ENCODE data around the gene IQCM.

The IQCM gene

GRCh38 chr4:149784018-149784417 is 31.6 kb downstream of the IQCM start:
- in situ Hi-C loops (cut with MboI; ENCODE audit: low sequenced_read_pairs), result no loop called here

- in situ Hi-C loops (cut with MboI; ENCODE audit: low sequenced_read_pairs), result no loop called here
These were observed 34.5 kb downstream of the IQCM start for GRCh38 chr4:149781150-149781549.

- in situ Hi-C loops (cut with MboI; ENCODE audit: low sequenced_read_pairs), result no loop called here
These were observed 47.2 kb downstream of the IQCM start for GRCh38 chr4:149768477-149768876.

GRCh38 chr4:149766135-149766534 is 49.5 kb downstream of the IQCM start:
- in situ Hi-C loops (cut with MboI; ENCODE audit: low sequenced_read_pairs), result no loop called here

GRCh38 chr4:149765630-149766029 is 50.0 kb downstream of the IQCM start:
- in situ Hi-C loops (cut with MboI; ENCODE audit: low sequenced_read_pairs), result no loop called here

- in situ Hi-C loops (cut with MboI; ENCODE audit: low sequenced_read_pairs), result no loop called here
These were observed 59.7 kb downstream of the IQCM start for GRCh38 chr4:149755969-149756368.

GRCh38 chr4:149754526-149754925 is 61.1 kb downstream of the IQCM start:
- in situ Hi-C loops (cut with MboI; ENCODE audit: low sequenced_read_pairs), result no loop called here

GRCh38 chr4:149752729-149753128 is 62.9 kb downstream of the IQCM start:
- in situ Hi-C loops (cut with MboI; ENCODE audit: low sequenced_read_pairs), result no loop called here

GRCh38 chr4:149751174-149751573 is 64.5 kb downstream of the IQCM start:
- in situ Hi-C loops (cut with MboI; ENCODE audit: low sequenced_read_pairs), result no loop called here

GRCh38 chr4:149749784-149750183 is 65.9 kb downstream of the IQCM start:
- in situ Hi-C loops (cut with MboI; ENCODE audit: low sequenced_read_pairs), result no loop called here

- in situ Hi-C loops (cut with MboI; ENCODE audit: low sequenced_read_pairs), result no loop called here
These were observed 68.0 kb downstream of the IQCM start for GRCh38 chr4:149747646-149748045.

GRCh38 chr4:149746276-149746675 is 69.4 kb downstream of the IQCM start:
- in situ Hi-C loops (cut with MboI; ENCODE audit: low sequenced_read_pairs), result no loop called here

- in situ Hi-C loops (cut with MboI; ENCODE audit: low sequenced_read_pairs), result no loop called here
These were observed 74.3 kb downstream of the IQCM start for GRCh38 chr4:149741186-149741831.

- in situ Hi-C loops (cut with MboI; ENCODE audit: low sequenced_read_pairs), result no loop called here
These were observed 77.5 kb downstream of the IQCM start for GRCh38 chr4:149738156-149738555.

- in situ Hi-C loops (cut with MboI; ENCODE audit: low sequenced_read_pairs), result no loop called here
These were observed 79.8 kb downstream of the IQCM start for GRCh38 chr4:149735796-149736195.

GRCh38 chr4:149728444-149728843 is 87.2 kb downstream of the IQCM start:
- in situ Hi-C loops (cut with MboI; ENCODE audit: low sequenced_read_pairs), result no loop called here

- in situ Hi-C loops (cut with MboI; ENCODE audit: low sequenced_read_pairs), result no loop called here
These were observed 88.0 kb downstream of the IQCM start for GRCh38 chr4:149727663-149728062.

GRCh38 chr4:149723065-149723464 is 92.6 kb downstream of the IQCM start:
- in situ Hi-C loops (cut with MboI; ENCODE audit: low sequenced_read_pairs), result no loop called here

- in situ Hi-C loops (cut with MboI; ENCODE audit: low sequenced_read_pairs), result no loop called here
These were observed 95.8 kb downstream of the IQCM start for GRCh38 chr4:149719806-149720205.

- in situ Hi-C loops (cut with MboI; ENCODE audit: low sequenced_read_pairs), result no loop called here
These were observed 96.3 kb downstream of the IQCM start for GRCh38 chr4:149719357-149719756.

- in situ Hi-C loops (cut with MboI; ENCODE audit: low sequenced_read_pairs), result no loop called here
These were observed 97.1 kb downstream of the IQCM start for GRCh38 chr4:149718500-149718899.

- in situ Hi-C loops (cut with MboI; ENCODE audit: low sequenced_read_pairs), result no loop called here
These were observed 98.9 kb downstream of the IQCM start for GRCh38 chr4:149716728-149717127.
